Measurements from ENCODE around the gene NTM.

DNA sequence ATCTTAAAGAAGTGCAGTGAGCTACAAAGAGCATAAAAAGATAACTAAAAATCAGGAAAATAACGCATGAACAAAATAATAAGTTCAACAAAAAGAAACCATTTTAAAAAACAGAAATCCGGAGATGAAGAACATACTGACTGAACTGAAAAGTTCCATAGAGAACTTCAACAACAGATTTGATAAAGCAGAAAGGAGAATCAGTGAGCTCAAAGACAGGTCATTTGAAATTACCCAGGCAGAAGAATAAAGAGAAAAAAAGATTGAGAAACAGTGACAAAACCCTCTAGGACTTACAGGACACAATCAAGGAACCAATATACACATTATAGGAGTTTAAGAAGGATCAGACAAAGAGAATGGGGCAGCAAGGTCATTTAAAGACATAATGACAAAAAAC lies 334.3 kb downstream of the NTM start:
- TF ChIP-seq, protein P1, sequence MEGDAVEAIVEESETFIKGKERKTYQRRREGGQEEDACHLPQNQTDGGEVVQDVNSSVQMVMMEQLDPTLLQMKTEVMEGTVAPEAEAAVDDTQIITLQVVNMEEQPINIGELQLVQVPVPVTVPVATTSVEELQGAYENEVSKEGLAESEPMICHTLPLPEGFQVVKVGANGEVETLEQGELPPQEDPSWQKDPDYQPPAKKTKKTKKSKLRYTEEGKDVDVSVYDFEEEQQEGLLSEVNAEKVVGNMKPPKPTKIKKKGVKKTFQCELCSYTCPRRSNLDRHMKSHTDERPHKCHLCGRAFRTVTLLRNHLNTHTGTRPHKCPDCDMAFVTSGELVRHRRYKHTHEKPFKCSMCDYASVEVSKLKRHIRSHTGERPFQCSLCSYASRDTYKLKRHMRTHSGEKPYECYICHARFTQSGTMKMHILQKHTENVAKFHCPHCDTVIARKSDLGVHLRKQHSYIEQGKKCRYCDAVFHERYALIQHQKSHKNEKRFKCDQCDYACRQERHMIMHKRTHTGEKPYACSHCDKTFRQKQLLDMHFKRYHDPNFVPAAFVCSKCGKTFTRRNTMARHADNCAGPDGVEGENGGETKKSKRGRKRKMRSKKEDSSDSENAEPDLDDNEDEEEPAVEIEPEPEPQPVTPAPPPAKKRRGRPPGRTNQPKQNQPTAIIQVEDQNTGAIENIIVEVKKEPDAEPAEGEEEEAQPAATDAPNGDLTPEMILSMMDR (IDR thresholded peaks at IDR 0.05): no peak
- no peak for TF ChIP-seq POLR2A (IDR thresholded peaks at IDR 0.05)

All from esophagus squamous epithelium (tissue), 4 donors.